Testis (tissue), 2 donors: Measurements from ENCODE around the gene DUSP22.

Experiments used
- POLR2A ChIP-seq: fragments of 450-650 bp; IDR thresholded peaks from one replicate; pipeline ENCODE4 v1.6.1; 2017; ENCODE audit warnings: antibody characterized with exemption, mild to moderate bottlenecking, moderate library complexity
- TF ChIP-seq, protein P1 (sequence below), 3 experiments: fragments of 450-650 bp in 2 of 3; fragments of 200-600 bp in 1 of 3; sonication (generic) in 1 of 3; IDR thresholded peaks; one replicate each; pipeline ENCODE4 v1.5.1; 2016 to 2019; ENCODE audit warnings: antibody characterized with exemption in 3 of 3, mild to moderate bottlenecking in 2 of 3, moderate library complexity in 1 of 3

DNA sequence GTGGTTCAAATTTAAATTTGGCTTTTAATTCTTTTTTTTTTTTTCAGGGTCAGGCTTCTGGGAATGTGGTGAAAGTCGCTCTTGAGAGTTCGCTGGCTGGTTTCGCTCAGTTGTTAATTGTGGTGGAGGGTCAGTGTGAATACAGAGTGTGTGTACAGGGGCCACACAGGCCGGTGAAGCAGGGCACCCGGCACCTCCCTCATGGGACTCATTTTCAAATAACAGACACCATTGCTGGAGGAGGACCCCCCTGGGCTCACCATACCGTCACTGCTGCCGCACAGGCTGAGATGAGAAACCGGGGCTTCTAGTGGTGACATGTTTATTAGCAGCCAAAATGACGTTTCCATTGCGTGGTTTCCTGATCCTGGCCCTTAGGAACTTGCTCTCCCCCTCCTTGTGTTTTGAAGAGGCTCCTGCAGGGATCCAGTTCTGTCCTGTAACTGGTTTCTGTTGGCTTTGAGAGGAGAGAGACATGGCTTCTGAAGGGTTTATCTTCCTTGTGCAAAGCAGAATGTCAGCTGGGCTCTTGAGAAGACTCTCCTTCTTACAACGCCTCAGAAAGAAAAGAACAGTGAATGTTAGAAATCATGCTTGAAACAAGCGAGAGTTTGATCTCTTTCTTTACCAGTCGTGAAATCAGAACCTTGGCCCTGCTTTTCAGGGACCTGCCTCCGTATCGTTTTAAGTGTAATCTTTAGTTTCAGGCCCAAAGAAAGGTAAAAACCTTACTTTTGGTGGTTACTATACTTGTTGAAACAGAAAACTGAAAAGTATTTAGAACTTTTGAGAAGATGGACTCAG is 37.8 kb downstream of the DUSP22 start:
- TF ChIP-seq, protein P1, sequence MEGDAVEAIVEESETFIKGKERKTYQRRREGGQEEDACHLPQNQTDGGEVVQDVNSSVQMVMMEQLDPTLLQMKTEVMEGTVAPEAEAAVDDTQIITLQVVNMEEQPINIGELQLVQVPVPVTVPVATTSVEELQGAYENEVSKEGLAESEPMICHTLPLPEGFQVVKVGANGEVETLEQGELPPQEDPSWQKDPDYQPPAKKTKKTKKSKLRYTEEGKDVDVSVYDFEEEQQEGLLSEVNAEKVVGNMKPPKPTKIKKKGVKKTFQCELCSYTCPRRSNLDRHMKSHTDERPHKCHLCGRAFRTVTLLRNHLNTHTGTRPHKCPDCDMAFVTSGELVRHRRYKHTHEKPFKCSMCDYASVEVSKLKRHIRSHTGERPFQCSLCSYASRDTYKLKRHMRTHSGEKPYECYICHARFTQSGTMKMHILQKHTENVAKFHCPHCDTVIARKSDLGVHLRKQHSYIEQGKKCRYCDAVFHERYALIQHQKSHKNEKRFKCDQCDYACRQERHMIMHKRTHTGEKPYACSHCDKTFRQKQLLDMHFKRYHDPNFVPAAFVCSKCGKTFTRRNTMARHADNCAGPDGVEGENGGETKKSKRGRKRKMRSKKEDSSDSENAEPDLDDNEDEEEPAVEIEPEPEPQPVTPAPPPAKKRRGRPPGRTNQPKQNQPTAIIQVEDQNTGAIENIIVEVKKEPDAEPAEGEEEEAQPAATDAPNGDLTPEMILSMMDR (IDR thresholded peaks at IDR 0.05), result peak in 1 of 3 experiments; percentile 5
- TF ChIP-seq POLR2A, result no peak
